Activated gamma-delta T cell treated with Interleukin-2 at 50 U/mL for 16 hours (primary cell): Measurements from ENCODE around the gene SYT9.
"Not testable (repeated sequence)": the region's sequence is repeated elsewhere in the genome, so short reads cannot be mapped to it uniquely, and the experiment has no call there.

Experiments
- DNase-seq: peaks from one replicate; pipeline ENCODE4 v3.0.0-alpha.2; 2020

SYT9 gene

GRCh38 chr11:7513234-7514098, 261.8 kb downstream of the SYT9 start, which contains the start of gene PPFIBP2:
Gene PPFIBP2, plus strand, starts transcription at chr11:7513999. Its CDS starts 35,477 bp downstream, at chr11:7549476.
- DNase-seq, result peak; percentile 77

GRCh38 chr11:7514099-7514591, 262.4 kb downstream of the SYT9 start:
- peak; percentile 11 for DNase-seq

GRCh38 chr11:7515447-7515886, 263.8 kb downstream of the SYT9 start:
- DNase-seq, result no peak

- DNase-seq, result no peak
Observed at GRCh38 chr11:7516475-7516874, 264.8 kb downstream of the SYT9 start.

- DNase-seq, result not testable (repeated sequence)
Observed at GRCh38 chr11:7517743-7518142, 266.0 kb downstream of the SYT9 start.
